GM23248 (cell line): Measurements from ENCODE around the gene FLRT1. TPM values are rescaled to one million over a fixed set of nuclear protein-coding genes. Genes with fewer than 3 reads are reported as not detected.

ENCODE experiments used
- DNase-seq: peaks from one replicate; pipeline ENCODE4 v3.0.0-alpha.2; 2015
- H2AFZ ChIP-seq: fragments of 200-600 bp; sonication (generic); 2 replicates; pipeline ENCODE4 v1.6.1; 2016; ENCODE audit warnings: antibody characterized with exemption
- H3F3A ChIP-seq: fragments of 200-600 bp; sonication (generic); 2 replicates; pipeline ENCODE4 v1.6.1; 2016; ENCODE audit warnings: mild to moderate bottlenecking, antibody characterized with exemption, mixed run types; ENCODE audit not compliant: insufficient read depth
- H3K27ac ChIP-seq: fragments of 200-600 bp; sonication (generic); 2 replicates; pipeline ENCODE4 v1.5.1; 2016; ENCODE audit warnings: mild to moderate bottlenecking
- H3K27me3 ChIP-seq: fragments of 200-600 bp; sonication (generic); replicated peaks from 2 replicates; pipeline ENCODE4 v1.6.1; 2016; ENCODE audit warnings: mild to moderate bottlenecking; ENCODE audit not compliant: insufficient read depth
- H3K36me3 ChIP-seq: fragments of 200-600 bp; sonication (generic); 2 replicates; pipeline ENCODE4 v1.6.1; 2016; ENCODE audit warnings: low read depth, mild to moderate bottlenecking
- H3K4me1 ChIP-seq: fragments of 200-600 bp; sonication (generic); 2 replicates; pipeline ENCODE4 v1.6.1; 2016; ENCODE audit warnings: mild to moderate bottlenecking; ENCODE audit not compliant: insufficient read depth
- H3K4me2 ChIP-seq: fragments of 200-600 bp; sonication (generic); one replicate; pipeline ENCODE4 v1.6.1; 2016; ENCODE audit warnings: mild to moderate bottlenecking; ENCODE audit not compliant: unreplicated experiment
- H3K4me3 ChIP-seq: fragments of 200-600 bp; sonication (generic); 2 replicates; pipeline ENCODE4 v1.5.1; 2016; ENCODE audit warnings: mild to moderate bottlenecking
- H3K79me2 ChIP-seq: fragments of 200-600 bp; sonication (generic); 2 replicates; pipeline ENCODE4 v1.6.1; 2016; ENCODE audit warnings: mild to moderate bottlenecking; ENCODE audit not compliant: insufficient read depth
- H3K9ac ChIP-seq: fragments of 200-600 bp; sonication (generic); 2 replicates; pipeline ENCODE4 v1.6.1; 2016; ENCODE audit warnings: mild to moderate bottlenecking
- H3K9me2 ChIP-seq: fragments of 200-600 bp; sonication (generic); 2 replicates; pipeline ENCODE4 v1.6.1; 2016; ENCODE audit warnings: mixed run types, mild to moderate bottlenecking, moderate library complexity; ENCODE audit not compliant: insufficient read depth
- H3K9me3 ChIP-seq: fragments of 200-600 bp; sonication (generic); one replicate; pipeline ENCODE4 v1.6.1; 2017; ENCODE audit warnings: low read depth
- H4K20me1 ChIP-seq: fragments of 200-600 bp; sonication (generic); 2 replicates; pipeline ENCODE4 v1.6.0; 2016; ENCODE audit not compliant: insufficient read depth
- EZH2 ChIP-seq: fragments of 200-600 bp; sonication (generic); IDR thresholded peaks from 2 replicates; pipeline ENCODE4 v1.6.1; 2018; ENCODE audit warnings: antibody characterized with exemption, mild to moderate bottlenecking; ENCODE audit not compliant: insufficient read depth, poor library complexity, severe bottlenecking
- EZH2phosphoT487 ChIP-seq: fragments of 200-600 bp; sonication (generic); IDR thresholded peaks from 2 replicates; pipeline ENCODE4 v1.6.1; 2018; ENCODE audit warnings: antibody characterized with exemption, moderate library complexity, mild to moderate bottlenecking, low read depth; ENCODE audit not compliant: insufficient read depth
- WGBS, 2 experiments: methylation state at CpG; one replicate each; pipeline ENCODE4 v1.1.6; 2015 to 2017; ENCODE audit warnings: low lambda C conversion rate in 2 of 2, low coverage in 1 of 2; ENCODE audit errors: missing lambda C conversion rate in 2 of 2; 5-methylcytosine and 5-hydroxymethylcytosine counted together
- in situ Hi-C: fragments of 300-500 bp; cut with MboI; formaldehyde crosslinking; loops from 2 replicates; pipeline ENCODE4 v1.15.0; 2020
- polyA plus RNA-seq: library from polyadenylated mRNA; unstranded; fragments of >200 nt; fragmentation: Nextera tagmentation; extraction: Ambion mirVana; gene quantifications from 2 replicates; pipeline ENCODE4 v1.2.1, GENCODE V29; 2016
- total RNA-seq: library from RNA; depleted of rRNA; stranded (reverse); fragments of >200 nt; shearing (Covaris generic); gene quantifications from 2 replicates; pipeline ENCODE4 v1.2.3, GENCODE V29; 2014

The FLRT1 gene
- total and polyA plus RNA-seq, 2 experiments from 2014 or later: 0.09 to 0.22 TPM

DNA sequence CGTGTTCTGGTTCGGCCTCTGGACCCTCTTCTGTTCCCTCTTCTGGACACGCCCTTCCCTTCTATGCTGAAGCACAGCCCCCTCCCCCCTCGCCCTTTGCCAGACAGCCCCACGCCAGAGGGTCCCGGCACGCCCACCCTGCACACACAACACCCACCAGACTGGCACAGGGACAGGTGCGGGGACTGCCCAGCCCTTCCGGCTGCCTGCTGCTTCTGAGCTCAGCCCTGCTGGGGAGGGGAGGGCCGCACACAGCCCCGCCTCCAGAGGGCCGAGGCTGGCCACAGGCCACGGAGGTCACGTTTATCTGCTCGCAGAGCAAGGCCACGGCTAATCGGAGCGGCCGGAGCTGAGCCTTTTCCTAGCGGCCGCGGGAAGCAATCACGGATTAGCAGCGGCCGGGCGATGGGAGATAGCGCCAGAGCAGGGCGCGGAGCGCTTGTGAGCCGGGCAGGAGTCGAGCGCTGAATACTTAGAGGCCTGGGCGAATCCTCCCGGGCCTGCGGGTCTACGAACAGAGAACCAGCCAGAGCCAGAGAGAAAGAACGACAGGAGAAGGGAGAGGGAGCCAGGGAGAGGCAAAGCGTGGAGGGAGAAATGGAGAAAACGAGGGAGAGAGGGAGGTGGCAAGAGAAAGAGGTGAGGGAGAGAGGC lies 28.0 kb upstream of the FLRT1 start:
- Histone ChIP-seq H3K4me1 (peaks cover 4% of the 10 kb centered on the region; the same call in 1 of the 2 replicates), H3K36me3 (no peaks in the 10 kb centered on the region), H4K20me1 (no peaks in the 10 kb centered on the region), H2AFZ (peak overlapping the region; percentile 74), H3K4me2 (peak overlapping the region; percentile 80), H3K9me3 (no peaks in the 10 kb centered on the region), H3K9me2 (no peaks in the 10 kb centered on the region), H3K4me3 (peak overlapping the region; percentile 71), H3F3A (0 out of 2 replicates have a peak, but pooled peaks cover 5% of the 10 kb centered on the region), H3K79me2 (no peaks in the 10 kb centered on the region), H3K27ac (no peak overlapping the region), H3K27me3 (no peaks in the 10 kb centered on the region), H3K9ac (peak overlapping the region; percentile 35)
- peak; percentile 84 for DNase-seq
- WGBS, 2 experiments: 6% methylated on average over 32 to 39 of the region's 40 CpGs
- in situ Hi-C loops: loop anchor here (10.0 kb wide), 1 partner anchor 137 kb away; no protein-coding TSS in a partner anchor
- no peak for TF ChIP-seq EZH2phosphoT487
- no peak for TF ChIP-seq EZH2

DNA sequence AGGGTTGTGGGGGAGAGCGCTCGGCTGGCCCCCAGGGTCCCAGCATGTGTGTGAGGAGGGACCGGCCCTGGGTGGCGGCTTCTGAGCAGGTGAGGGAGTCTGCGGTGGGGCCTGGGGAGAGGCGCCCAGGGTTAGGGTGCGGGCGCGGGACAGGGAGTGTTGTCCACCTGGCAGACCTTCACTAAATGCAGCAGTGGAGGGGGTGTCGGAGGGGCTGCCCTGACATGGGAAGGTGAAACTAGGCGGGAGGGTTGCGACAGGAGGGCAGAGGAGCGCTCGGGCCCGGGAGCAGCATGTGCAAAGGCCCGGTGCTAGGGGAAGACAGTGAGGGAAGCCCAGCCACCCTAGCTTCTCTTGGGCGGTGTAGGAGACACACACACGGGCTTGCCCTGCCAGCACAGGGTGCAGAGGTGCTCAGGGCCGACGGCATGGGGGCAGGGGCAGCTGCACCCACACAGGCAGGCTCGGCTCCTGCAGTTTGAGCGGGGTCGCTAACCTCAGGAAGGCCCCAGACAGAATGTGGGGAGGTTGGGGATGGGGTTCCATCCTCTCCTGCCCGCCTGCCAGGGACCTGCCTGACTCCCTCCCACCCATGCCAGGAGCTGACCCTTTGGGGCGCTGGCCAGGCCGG lies 27.3 kb upstream of the FLRT1 start:
- Histone ChIP-seq H3K4me1 (peaks cover 4% of the 10 kb centered on the region; the same call in 1 of the 2 replicates), H3K9me2 (no peaks in the 10 kb centered on the region), H3K9ac (peak overlapping the region; percentile 35), H2AFZ (peak overlapping the region; percentile 74), H3K27me3 (no peaks in the 10 kb centered on the region), H4K20me1 (no peaks in the 10 kb centered on the region), H3K36me3 (no peaks in the 10 kb centered on the region), H3F3A (0 out of 2 replicates have a peak, but pooled peaks cover 5% of the 10 kb centered on the region), H3K27ac (no peak overlapping the region), H3K9me3 (no peaks in the 10 kb centered on the region), H3K79me2 (no peaks in the 10 kb centered on the region), H3K4me3 (no peak overlapping the region), H3K4me2 (peak overlapping the region; percentile 80)
- in situ Hi-C loops: loop anchor here (10.0 kb wide), 1 partner anchor 136 kb away; no protein-coding TSS in a partner anchor
- DNase-seq: no peak
- 87 to 88% methylated on average over 22 to 23 of the region's 26 CpGs for WGBS, 2 experiments
- TF ChIP-seq EZH2phosphoT487 (no peak), EZH2 (no peak)

DNA sequence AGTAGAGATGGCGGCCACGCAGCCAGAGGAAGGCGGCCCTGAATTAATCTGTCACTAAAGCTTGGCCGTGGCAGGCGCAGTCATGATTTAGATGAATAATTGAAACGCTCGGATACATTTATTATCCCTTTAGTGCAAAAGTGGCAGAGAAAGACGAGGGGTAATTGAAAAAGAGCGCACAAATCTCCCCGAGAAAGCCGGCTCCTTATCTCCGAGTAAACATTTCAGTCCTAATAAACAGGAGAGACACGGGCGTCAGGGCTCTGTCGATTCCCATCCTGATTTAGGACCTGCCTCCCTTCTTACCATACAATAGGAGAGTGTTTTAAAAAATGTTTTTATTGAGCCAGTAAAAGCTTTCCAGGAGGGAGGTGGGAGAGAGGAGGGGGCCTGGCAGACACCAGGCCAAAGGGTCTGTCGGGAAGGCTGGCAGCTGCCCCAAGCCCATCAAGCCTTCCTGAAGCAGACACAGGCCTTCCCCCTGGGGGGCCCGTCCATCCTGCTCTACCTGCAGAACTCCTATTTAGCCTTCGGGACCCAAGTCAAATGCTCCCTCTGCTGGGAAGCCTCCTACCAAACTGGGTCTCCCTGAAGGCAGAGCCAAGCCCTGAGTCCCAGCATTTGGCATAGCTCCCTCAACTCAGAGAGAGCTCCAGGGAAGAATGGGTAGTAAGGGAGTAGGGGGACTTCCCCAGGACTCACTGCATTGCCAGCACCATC lies 26.7 kb upstream of the FLRT1 start:
- in situ Hi-C loops: loop anchor here (10.0 kb wide), 1 partner anchor 136 kb away; no protein-coding TSS in a partner anchor
- H3K9me2 ChIP-seq: no peaks in the 10 kb centered on the region
- H3K4me3 ChIP-seq: no peak overlapping the region
- WGBS, 2 experiments: 93 to 95% methylated on average over 18 of the region's 18 CpGs
- no peak for DNase-seq
- no peak overlapping the region for H2AFZ ChIP-seq
- no peaks in the 10 kb centered on the region for H3K27me3 ChIP-seq
- no peaks in the 10 kb centered on the region for H4K20me1 ChIP-seq
- no peak overlapping the region for H3K9ac ChIP-seq
- H3K4me1 ChIP-seq: peaks cover 4% of the 10 kb centered on the region; the same call in 1 of the 2 replicates
- H3K4me2 ChIP-seq: no peak overlapping the region
- no peaks in the 10 kb centered on the region for H3K36me3 ChIP-seq
- no peaks in the 10 kb centered on the region for H3K79me2 ChIP-seq
- no peaks in the 10 kb centered on the region for H3K9me3 ChIP-seq
- H3F3A ChIP-seq: 0 out of 2 replicates have a peak, but pooled peaks cover 5% of the 10 kb centered on the region
- no peak overlapping the region for H3K27ac ChIP-seq
- TF ChIP-seq EZH2: no peak
- TF ChIP-seq EZH2phosphoT487: no peak

DNA sequence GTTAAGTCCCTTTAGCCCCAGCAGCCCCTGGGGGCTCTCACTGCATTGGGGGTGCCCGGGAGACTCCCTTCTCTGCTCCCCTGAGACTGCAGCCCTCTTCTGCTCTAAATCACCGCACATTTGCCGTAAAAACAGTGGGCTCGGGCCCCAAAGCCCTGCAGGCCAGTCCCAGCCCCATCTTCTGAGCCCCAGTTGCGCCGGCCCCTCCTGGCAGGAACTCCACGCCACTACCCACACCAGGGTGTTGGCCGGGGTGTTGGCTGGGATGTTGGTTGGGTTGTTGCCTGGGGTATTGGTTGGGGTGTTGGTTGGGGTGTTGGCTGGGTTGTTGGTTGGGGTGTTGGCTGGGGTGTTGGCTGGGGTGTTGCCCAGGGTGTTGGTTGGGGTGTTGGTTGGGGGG lies 26.0 kb upstream of the FLRT1 start:
- no peak overlapping the region for H2AFZ ChIP-seq
- 0 out of 2 replicates have a peak, but pooled peaks cover 5% of the 10 kb centered on the region for H3F3A ChIP-seq
- no peaks in the 10 kb centered on the region for H3K9me2 ChIP-seq
- no peak overlapping the region for H3K27ac ChIP-seq
- TF ChIP-seq EZH2phosphoT487 (no peak), EZH2 (no peak)
- H3K4me1 ChIP-seq: peaks cover 4% of the 10 kb centered on the region; the same call in 1 of the 2 replicates
- H3K4me2 ChIP-seq: no peak overlapping the region
- H3K4me3 ChIP-seq: no peak overlapping the region
- no peaks in the 10 kb centered on the region for H3K27me3 ChIP-seq
- no peaks in the 10 kb centered on the region for H3K9me3 ChIP-seq
- 94 to 95% methylated on average over 8 of the region's 8 CpGs for WGBS, 2 experiments
- no peaks in the 10 kb centered on the region for H3K79me2 ChIP-seq
- H3K36me3 ChIP-seq: no peaks in the 10 kb centered on the region
- no peaks in the 10 kb centered on the region for H4K20me1 ChIP-seq
- H3K9ac ChIP-seq: no peak overlapping the region
- DNase-seq: no peak
- in situ Hi-C loops: loop anchor here (10.0 kb wide), 1 partner anchor 135 kb away; no protein-coding TSS in a partner anchor
